A172 (cell line): ENCODE results near the gene SLC34A3. TPM values are rescaled to one million over a fixed set of nuclear protein-coding genes. Genes with fewer than 3 reads are reported as not detected.
A peak's percentile ranks its signal among the peaks of the same experiment; 100 is the strongest.

Experiments
- DNase-seq: peaks from one replicate; pipeline ENCODE4 v3.0.0-alpha.2; 2015; ENCODE audit warnings: low spot score
- total RNA-seq: library from RNA; depleted of rRNA; stranded (reverse); fragments of >200 nt; shearing (Covaris generic); gene quantifications from 2 replicates; pipeline ENCODE4 v1.2.3, GENCODE V29; 2014; rRNA removed

The SLC34A3 gene
- total RNA-seq = 1.1 and 1.6 TPM in 2 replicates

GRCh38 chr9:137230705-137231371 is at the start of gene SLC34A3:
TSS of gene SLC34A3 (plus strand) at chr9:137230901. CDS start at chr9:137231703, 802 bp downstream.
- DNase-seq = no peak

- DNase-seq = no peak
Observed at GRCh38 chr9:137181680-137182079, 49.0 kb upstream of the SLC34A3 start.

GRCh38 chr9:137182836-137183235 is 47.9 kb upstream of the SLC34A3 start:
- DNase-seq = no peak

- DNase-seq = no peak
Observed at GRCh38 chr9:137183980-137184595, 46.6 kb upstream of the SLC34A3 start.

GRCh38 chr9:137184881-137185660 is 45.6 kb upstream of the SLC34A3 start:
- no peak for DNase-seq

- no peak for DNase-seq
Observed at GRCh38 chr9:137185921-137186320, 44.8 kb upstream of the SLC34A3 start.

- no peak for DNase-seq
Observed at GRCh38 chr9:137186385-137186784, 44.3 kb upstream of the SLC34A3 start.

GRCh38 chr9:137187386-137187785 is 43.3 kb upstream of the SLC34A3 start:
- DNase-seq = no peak

GRCh38 chr9:137188086-137188489 is 42.6 kb upstream of the SLC34A3 start:
- DNase-seq = no peak

GRCh38 chr9:137188490-137189296 is 42.0 kb upstream of the SLC34A3 start, which contains the start of the genes ANAPC2 and SSNA1:
TSS of gene ANAPC2 (minus strand) at chr9:137188560. CDS start at chr9:137188532, 28 bp downstream.
TSS of gene SSNA1 (plus strand) at chr9:137188676. CDS start at chr9:137188727, 51 bp downstream.
- DNase-seq = peak; percentile 92

GRCh38 chr9:137189297-137190295 is 41.1 kb upstream of the SLC34A3 start:
- DNase-seq = no peak

GRCh38 chr9:137190315-137190856 is 40.3 kb upstream of the SLC34A3 start:
- no peak for DNase-seq

- no peak for DNase-seq
Observed at GRCh38 chr9:137191245-137191644, 39.5 kb upstream of the SLC34A3 start.

GRCh38 chr9:137191691-137192447 is 38.8 kb upstream of the SLC34A3 start:
- no peak for DNase-seq

- no peak for DNase-seq
Observed at GRCh38 chr9:137192448-137192780, 38.3 kb upstream of the SLC34A3 start.

- DNase-seq = no peak
Observed at GRCh38 chr9:137192859-137193258, 37.8 kb upstream of the SLC34A3 start.

- DNase-seq = no peak
Observed at GRCh38 chr9:137193771-137194170, 36.9 kb upstream of the SLC34A3 start.

- DNase-seq = no peak
Observed at GRCh38 chr9:137194388-137194787, 36.3 kb upstream of the SLC34A3 start.

GRCh38 chr9:137194909-137195308 is 35.8 kb upstream of the SLC34A3 start:
- no peak for DNase-seq
